NCI-H460 (cell line): ENCODE results near the gene LCN10. TPM values are rescaled to one million over a fixed set of nuclear protein-coding genes. Genes with fewer than 3 reads are reported as not detected.
A peak's percentile ranks its signal among the peaks of the same experiment; 100 is the strongest.
"Not testable (repeated sequence)": the region's sequence is repeated elsewhere in the genome, so short reads cannot be mapped to it uniquely, and the experiment has no call there.

Experiments
- DNase-seq: peaks from one replicate; pipeline ENCODE4 v3.0.0-alpha.2; 2016; ENCODE audit warnings: low read depth; ENCODE audit errors: extremely low read depth
- polyA plus RNA-seq: library from polyadenylated mRNA; depleted of rRNA; stranded (reverse); fragments of >200 nt; gene quantifications from 2 replicates; pipeline ENCODE4 v1.2.3, GENCODE V29; 2014; cell fraction: nucleus; rRNA removed
- total RNA-seq: library from RNA; depleted of rRNA; stranded (reverse); fragments of >200 nt; shearing (Covaris generic); gene quantifications from 2 replicates; pipeline ENCODE4 v1.2.3, GENCODE V29; 2014; rRNA removed

LCN10 gene
- not detected in 2 replicates for total RNA-seq
- polyA plus RNA-seq, result not detected in 2 replicates

DNA sequence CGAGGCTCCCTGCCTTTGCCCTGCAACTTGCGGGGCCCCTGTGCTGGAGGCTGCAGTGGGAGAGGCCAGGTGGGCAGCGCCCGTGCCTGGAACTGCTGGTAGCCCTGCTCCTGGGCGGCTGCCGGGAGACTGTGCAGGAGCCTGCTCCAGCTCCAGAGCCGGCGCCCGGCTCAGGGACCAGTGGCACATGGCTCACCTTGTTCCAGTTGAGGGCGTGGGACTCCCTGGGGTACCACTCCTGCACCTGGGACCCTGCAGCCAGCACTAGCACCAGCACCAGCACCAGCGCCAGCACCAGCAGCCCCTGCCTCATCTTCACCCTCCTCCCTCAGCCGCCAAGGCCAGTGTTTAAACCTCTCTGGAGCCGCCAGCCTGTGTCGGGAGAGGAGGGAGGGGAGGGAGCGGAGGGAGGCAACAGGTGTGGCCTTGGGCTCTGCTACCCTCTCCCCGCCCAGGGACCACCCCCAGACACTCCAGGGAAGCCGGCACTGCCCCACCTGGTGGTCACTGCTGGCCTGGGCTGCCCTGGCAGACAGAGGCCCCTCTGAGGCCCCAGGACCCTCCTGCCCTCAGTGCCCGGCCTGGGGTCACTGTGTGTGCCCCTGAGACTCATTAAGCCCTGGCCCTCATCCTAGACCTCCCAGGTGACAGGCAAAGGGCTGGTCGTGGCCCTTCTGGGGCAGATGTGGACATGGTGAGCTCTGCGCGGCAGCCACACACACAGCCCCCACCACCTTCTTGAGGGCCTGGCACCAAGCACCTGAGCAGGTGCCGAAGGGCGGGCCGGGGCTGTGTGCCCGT lies at the start of gene LCN10:
Gene LCN10, minus strand, starts transcription at position 350 of the 801 bp plus-strand sequence. Its CDS starts 37 bp downstream, at position 313.
- no peak for DNase-seq

DNA sequence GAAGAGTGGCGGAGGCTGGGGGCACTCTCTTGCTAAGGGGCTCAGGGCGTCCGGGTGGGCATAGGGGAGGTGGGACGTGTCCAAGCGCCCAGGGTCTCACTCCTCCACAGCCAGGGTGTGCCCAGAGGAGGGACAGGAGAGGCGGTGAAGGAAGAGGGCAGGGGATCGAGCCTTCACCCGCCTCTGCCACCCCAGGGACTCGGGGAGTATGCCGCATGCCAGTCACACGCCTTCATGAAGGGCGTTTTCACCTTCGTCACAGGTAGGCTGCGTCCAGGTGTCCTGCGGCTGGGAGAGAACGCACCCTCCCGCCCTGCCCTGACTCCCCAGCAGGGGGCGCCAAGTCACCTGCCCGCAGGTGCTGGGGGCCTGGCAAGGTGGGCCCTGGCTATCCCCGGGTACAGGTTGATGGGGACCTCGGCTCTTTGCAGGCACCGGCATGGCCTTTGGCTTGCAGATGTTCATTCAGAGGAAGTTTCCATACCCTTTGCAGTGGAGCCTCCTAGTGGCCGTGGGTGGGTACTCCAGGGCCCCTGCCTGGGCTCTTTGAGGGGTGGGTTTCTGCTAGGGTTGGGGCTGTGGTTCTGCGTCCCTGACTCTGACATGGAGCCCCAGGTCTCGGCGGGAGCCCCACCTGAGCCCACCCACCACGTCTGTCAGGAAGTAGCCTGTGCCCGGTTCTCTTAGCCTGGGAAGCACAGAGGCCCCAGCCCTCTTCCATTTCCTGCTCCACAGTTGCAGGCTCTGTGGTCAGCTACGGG lies 49.0 kb upstream of the LCN10 start:
- no peak for DNase-seq

DNA sequence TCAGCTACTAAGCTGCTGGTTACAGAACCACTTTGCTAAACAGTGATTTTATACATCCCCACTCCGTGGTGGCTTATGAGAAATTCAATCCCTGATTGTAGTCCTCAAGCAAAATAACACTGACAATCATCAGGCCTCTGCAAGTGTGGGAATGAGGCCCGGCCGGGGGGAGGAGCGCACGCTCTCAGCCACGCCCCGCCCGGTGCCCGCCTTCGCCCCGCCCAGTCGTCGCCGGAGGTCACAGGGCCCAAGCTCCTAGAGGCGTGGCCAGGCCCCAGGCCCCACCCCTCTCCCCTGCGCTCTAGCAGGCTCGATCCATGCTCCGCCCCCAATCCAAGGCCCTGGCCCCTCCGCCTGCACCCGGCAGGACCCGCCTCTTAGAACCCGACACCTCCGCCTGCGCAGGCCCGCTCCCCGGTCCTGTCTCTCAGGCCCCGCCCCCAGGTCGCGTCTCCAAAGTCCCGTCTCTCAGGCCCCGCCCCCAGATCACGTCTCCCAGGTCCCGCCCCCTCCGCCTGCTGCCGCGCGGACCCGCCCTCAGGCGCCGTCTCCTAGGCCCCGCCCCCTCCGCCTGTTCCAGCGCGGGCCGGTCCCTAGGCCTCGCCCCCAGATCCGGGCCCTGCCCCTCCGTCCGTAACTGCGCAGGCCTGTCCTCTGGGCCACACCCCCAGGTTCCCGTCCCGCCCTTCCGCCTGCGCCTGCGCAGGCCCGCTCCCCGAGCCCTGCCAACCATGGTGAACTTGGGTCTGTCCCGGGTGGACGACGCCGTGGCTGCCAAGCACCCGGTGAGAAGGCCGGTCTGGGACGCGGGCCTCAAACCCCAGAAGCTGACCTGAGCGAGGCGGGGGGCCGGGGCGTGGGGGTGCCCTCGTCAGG lies 48.1 kb upstream of the LCN10 start, which contains the start of gene TMEM141:
Gene TMEM141, plus strand, starts transcription at position 705 of the 876 bp plus-strand sequence. Its CDS starts 27 bp downstream, at position 732.
- peak; percentile 99 for DNase-seq

DNA sequence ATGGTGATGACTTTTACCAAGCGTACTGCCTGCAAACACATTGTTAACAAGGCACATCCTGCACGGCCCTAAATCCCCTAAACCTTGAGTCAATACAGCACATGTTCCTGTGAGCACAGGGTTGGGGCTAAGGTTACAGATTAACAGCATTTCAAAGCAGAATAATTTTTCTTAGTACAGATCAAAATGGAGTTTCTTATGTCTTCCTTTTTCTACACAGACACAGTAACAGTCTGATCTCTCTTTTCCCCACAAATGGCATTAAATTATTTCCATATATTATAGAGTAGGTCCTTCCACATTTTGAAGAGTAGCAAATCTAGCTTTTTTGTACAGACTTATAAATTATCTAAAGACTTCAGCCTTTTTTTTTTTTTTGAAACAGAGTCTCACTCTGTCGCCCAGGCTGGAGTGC lies 46.8 kb upstream of the LCN10 start:
- no peak for DNase-seq

DNA sequence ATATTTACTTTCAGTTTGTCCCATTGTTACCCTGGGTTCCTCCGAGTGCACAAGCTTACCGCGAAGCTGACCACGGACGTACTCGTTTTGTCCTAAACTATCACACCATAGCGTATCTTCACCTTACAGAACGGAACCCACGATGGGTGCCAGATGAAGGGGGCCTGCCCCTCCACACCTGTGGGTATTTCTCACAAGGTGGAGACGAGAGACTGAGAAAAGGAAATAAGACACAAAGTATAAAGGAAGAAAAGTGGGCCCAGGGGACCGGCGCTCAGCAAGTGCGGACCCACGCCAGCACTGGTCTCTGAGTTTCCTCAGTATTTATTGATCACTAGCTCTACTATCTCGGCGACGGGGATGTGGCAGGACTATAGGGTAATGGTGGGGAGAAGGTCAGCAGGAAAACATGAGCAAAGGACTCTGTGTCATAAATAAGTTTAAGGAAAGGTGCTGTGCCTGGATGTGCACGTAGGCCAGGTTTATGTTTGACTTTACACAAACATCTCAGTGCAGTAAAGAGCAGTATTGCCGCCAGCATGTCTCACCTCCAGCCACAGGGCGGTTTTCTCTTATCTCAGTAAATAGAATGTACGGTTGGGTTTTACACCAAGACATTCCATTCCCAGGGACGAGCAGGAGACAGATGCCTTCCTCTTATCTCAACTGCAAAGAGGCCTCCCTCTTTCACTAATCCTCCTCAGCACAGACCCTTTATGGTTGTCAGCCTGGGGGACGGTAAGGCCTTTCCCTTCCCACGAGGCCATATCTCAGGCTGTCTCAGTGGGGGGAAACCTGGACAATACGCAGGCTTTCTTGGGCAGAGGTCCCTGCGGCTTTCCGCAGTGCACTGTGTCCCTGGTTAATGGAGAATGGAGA lies 46.1 kb upstream of the LCN10 start:
- DNase-seq, result not testable (repeated sequence)

DNA sequence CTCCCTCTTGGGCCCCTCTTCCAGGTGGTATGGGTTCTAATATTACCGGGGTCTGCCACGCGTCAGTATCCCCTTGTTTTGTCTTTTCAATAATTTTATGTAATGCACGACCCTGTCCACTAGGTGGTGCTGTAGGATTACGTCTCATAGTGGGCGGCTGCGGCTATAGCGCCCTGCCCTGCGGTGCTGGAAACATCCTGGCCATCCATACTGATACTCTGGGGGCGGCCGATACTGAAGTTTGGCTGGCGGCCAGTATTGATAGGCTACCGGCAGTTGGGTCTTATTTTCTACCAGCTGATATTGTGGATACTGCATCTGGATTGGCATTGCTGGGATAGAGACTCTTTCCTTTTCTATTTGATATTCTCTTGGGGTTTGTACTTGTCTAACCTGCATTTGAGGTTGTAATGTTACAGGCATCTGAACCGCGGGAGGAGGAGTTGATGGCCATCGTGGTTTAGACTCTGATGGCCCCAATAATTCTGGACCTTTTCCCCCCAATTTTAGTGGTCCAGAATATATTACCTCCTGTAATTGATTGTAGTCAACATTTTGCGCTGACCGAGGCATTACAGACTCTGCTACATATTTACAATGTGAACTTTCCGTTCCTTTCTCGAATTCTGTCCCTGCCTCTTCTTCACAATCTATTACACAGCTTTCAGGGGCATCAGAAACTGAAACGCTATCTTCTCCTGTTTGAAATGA lies 45.1 kb upstream of the LCN10 start:
- peak; percentile 69 for DNase-seq

DNA sequence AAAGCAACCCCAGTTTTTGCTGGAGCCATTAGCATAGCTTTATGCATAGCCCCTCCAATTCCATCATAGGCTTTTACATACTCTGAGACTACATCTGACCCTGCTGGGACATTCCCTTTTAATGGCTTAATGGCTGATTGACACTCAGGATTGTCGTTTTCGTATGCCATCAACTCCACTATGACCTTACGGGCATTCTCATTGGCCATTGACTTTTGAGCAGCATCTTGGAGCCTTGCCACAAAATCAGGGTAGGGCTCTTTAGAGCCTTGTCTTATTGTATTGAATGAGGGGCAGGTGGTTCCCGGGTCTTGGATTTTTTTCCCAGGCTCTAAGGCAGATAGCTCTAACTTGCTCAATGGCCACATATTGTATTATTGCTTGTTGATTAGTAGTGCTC lies 44.2 kb upstream of the LCN10 start:
- not testable (repeated sequence) for DNase-seq

DNA sequence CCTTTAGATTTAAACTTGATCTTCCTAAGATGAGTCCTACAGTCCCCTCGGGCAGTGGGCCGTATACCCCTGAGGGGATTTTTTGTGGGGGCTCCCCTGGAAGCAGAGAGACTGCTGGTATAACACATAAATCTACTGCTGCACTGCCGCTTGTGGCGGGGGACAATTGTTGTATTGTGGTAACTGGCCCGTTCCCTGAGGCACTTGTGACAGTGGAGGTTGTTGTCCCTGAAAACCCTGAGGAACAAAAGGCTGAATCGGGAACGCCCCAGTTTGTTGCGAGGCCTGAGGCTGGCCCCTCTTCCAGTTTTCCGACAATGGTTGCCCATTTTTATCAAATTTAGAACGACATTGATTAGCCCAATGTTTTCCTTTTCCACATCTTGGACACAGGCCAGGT lies 43.7 kb upstream of the LCN10 start:
- DNase-seq, result no peak

DNA sequence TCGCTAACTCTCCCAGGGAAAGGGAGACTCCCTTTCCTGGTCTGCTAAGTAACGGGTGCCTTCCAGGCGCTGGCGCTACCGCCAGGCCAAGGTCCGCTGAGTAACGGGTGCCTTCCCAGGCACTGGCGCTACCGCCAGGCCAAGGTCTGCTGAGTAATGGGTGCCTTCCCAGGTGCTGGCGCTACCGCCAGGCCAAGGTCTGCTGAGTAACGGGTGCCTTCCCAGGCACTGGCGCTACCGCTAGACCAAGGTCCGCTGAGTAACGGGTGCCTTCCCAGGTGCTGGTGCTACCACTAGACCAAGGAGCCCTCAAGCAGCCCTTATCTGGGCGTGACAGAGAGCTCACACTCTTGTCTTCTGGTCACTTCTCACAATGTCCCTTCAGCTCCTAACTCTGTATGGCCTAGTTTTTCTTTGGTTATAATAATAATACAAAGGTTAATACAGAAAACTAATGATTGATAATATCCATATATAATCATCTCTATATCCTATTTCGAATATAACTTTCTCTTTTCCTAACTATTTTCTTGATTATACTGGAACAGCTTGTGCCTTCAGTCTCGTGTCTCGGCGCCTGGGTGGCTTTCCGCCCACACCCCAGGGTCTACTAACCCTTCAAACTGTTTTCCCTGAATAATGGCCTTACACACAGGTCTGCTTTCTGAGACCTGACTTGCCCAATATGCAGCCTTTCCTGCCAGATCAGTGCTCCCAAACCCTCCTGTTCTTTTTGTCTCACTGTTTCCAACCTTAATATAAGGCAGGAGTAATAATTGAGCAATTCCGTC lies 43.0 kb upstream of the LCN10 start:
- DNase-seq, result not testable (repeated sequence)

DNA sequence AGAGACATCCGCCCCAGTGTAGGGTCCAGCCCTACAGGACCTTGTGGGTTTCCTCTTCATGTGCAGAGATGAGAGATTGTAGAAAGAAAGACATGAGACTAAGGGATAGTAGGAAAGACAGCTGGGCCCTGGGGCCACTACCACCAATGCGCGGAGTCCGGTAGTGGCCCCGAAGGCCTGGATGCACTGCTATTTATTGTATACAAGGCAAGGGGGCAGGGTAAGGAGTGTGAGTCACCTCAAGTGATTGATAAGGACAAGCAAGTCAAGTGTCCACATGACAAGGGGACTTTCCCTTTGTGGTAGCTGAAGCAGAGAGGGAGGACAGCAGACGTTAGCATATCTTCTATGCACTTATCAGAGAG lies 42.2 kb upstream of the LCN10 start:
- DNase-seq, result no peak

DNA sequence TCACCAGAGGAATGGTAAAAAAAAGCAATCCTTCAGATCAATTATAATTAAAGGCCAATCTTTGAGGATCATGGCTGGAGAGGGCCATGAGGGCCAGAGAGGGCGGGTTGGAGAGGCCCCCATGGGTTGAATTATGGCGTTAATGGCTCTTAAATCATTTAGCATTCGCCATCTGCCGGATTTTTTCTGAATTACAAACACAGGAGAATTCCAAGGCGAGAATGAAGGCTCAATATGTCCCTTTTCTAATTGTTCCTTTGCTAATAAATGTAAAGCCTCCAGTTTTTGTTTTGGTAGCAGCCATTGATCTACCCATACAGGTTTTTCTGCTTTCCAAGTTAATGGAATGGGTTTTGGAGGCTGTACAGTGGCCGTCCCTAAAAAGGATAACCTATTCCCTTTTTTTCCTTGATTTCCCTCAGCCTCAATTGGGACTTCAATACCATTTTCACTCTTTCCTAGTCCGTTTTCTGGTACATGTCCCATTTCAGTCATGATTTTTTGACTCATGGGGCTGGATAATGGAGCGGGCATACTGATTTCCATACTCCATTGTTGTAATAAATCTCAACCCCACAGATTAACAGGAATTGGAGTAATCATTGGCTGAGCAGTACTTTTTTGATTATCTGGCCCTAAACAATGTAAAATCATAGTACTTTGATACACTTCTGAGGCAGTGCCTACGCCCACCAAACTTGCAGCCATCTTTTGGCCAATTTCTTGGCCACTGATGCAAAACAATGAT lies 41.7 kb upstream of the LCN10 start:
- DNase-seq, result no peak

DNA sequence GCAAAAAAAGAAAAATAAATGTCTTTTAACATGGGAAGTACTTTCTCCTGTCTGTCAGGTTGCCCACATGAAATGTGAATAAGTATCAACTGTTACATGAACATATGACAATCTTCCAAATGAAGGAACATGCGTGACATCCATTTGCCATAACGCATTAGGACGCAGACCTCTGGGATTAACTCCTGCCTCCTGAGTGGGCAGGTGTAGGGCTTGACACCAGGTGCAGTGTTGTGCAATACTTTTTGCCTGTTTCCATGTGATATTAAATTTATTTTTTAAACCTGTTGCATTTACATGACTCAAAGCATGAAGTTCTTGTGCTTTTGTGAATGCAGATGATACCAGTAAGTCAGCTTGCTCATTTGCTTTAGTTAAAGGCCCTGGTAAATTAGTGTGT lies 39.7 kb upstream of the LCN10 start:
- DNase-seq, result no peak

DNA sequence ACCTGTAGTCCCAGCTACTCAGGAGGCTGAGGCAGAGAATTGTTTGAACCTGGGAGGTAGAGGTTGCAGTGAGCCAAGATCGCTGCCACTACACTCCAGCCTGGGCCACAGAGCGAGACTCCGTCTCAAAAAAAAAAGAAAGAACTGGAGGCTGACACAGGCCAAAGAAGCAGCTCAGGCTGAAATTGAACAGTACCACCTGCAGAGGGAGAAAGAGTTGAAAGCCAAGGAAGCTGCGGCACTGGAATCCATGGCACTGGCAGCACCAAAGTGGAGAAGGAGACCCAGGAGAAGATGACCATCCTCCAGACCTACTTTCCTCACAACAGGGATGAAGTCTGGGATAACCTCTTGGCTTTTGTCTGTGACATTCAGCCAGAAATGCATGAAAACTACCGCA lies 37.1 kb upstream of the LCN10 start:
- no peak for DNase-seq

DNA sequence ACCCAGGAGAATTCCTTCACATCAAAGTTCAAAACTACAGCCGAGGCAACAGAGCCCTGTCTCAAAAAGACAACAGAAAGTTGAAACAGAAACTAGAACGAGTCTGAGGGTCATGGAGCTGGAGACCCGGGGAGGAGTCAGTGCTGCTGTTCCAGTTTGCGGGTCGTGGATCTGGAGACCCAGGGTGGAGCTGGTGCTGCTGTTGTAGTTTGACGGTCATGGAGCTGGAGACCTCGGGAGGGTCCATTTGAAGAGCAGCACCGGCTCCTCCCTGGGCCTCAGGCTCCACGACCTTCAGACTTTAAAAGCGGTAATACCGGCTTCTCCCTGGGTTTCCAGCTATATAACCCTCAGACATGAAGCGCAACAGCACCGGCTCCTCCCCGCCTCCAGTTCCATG lies 34.6 kb upstream of the LCN10 start:
- no peak for DNase-seq

DNA sequence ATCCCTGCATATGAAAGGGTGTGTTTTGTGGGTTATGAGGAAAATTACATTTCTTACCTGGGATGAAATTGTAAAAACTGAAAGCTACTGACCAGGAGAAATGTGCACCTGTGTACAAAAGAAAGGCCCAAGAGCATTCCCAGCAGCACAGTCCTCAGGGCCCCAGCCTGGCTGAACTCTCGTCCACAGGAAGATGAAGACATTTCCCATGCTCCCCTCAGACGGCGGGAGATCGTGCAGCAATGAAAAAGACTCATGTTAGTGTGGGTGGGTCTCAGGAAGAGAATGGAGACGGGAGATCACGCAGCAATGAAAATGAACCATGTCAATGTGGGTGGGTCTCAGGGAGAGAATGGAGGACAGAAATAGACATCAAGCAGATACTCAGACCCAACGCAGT lies 34.2 kb upstream of the LCN10 start:
- DNase-seq, result no peak

DNA sequence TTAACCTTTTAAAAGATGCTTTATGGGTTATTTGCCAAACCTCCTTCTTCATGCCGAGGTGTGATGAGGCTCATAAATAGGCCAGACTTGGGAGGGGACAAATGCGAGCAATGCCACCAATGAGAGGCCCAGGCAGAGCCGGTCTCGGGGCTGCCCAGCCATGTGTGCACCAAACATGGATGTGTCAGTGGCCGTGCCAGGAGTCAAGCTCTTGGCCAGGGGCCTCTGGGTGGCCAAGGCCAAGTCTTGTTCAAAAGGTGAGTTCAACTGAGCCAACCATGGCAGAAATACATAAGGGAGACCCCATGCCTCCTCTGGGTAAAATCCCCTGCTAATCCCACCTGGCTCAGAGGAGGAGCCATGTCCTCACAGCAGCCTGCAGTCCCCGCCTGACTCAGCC lies 32.5 kb upstream of the LCN10 start:
- no peak for DNase-seq

DNA sequence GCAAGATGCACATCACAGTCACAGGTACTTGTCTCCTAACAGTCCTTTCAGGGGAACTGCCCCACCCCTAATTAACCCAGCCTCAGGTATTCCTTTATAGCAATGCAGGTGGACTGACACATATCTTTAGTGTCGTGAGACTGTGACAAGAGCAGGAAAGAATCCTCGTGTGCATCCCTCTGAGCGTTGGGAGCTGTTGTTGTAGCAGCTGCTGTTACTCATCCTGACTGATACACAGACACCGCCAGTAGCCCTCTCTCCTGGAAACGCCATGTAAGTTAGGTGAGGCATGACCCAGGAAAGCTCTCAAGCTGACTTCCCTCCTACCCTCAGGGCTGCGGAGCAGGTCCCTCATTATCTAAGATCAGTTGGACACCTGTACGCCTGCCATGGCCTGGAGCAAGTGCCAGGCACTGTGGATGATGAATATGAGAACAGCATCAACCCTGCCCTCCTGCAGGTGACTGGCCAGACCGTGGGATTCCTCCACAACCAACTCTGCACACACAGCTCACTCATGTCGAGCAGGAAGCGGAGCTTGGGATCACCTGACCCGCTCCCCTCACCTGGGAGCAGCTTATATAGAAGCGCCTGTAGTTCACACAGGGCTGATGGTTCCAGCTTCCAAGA lies 31.8 kb upstream of the LCN10 start:
- no peak for DNase-seq
